ENCODE data around the gene ITPR3.

ITPR3 gene

GRCh38 chr6:33620856-33621710, at the start of gene ITPR3:
TSS of gene ITPR3 (plus strand) at chr6:33621322. CDS start at chr6:33621603, 281 bp downstream.
- DNase-seq = peak; percentile 74

- no peak for DNase-seq
These were observed 49.3 kb upstream of the ITPR3 start for GRCh38 chr6:33571637-33572316.

GRCh38 chr6:33575211-33575610, 45.9 kb upstream of the ITPR3 start:
- no peak for DNase-seq

GRCh38 chr6:33576668-33577067, 44.5 kb upstream of the ITPR3 start:
- DNase-seq = no peak

- peak; percentile 92 for DNase-seq
These were observed 44.0 kb upstream of the ITPR3 start for GRCh38 chr6:33577106-33577535.

GRCh38 chr6:33577718-33578117, 43.4 kb upstream of the ITPR3 start:
- DNase-seq = no peak

GRCh38 chr6:33578164-33578563, 43.0 kb upstream of the ITPR3 start:
- no peak for DNase-seq

- no peak for DNase-seq
These were observed 42.5 kb upstream of the ITPR3 start for GRCh38 chr6:33578588-33579011.

- DNase-seq = peak; percentile 88
These were observed 41.1 kb upstream of the ITPR3 start, which contains the start of gene BAK1 for GRCh38 chr6:33579828-33580714. TSS of gene BAK1 (minus strand) at chr6:33580276. CDS start at chr6:33577604, 2,672 bp downstream.

GRCh38 chr6:33581186-33581585, 39.9 kb upstream of the ITPR3 start:
- DNase-seq = no peak

- no peak for DNase-seq
These were observed 37.4 kb upstream of the ITPR3 start for GRCh38 chr6:33583591-33584155.

GRCh38 chr6:33584700-33585402, 36.3 kb upstream of the ITPR3 start:
- no peak for DNase-seq

- peak; percentile 63 for DNase-seq
These were observed 35.6 kb upstream of the ITPR3 start for GRCh38 chr6:33585403-33586107.

GRCh38 chr6:33586108-33586640, 34.9 kb upstream of the ITPR3 start:
- no peak for DNase-seq

- no peak for DNase-seq
These were observed 33.6 kb upstream of the ITPR3 start for GRCh38 chr6:33587529-33587928.

- DNase-seq = no peak
These were observed 32.2 kb upstream of the ITPR3 start for GRCh38 chr6:33588894-33589293.

GRCh38 chr6:33589392-33589730, 31.8 kb upstream of the ITPR3 start:
- no peak for DNase-seq

GRCh38 chr6:33589731-33590530, 31.2 kb upstream of the ITPR3 start:
- peak; percentile 85 for DNase-seq

GRCh38 chr6:33590531-33591198, 30.5 kb upstream of the ITPR3 start:
- DNase-seq = peak; percentile 40

All from NCI-H226 (cell line).